Tibial nerve (tissue), 4 donors: ENCODE results near the gene SRGAP3.

ENCODE experiments used
- CTCF ChIP-seq, 5 experiments: fragments of 200-600 bp in 3 of 5; fragments of 450-650 bp in 2 of 5; sonication (generic) in 3 of 5; IDR thresholded peaks; one replicate each; pipeline ENCODE4 v1.5.1; 2016 to 2019; ENCODE audit warnings: antibody characterized with exemption in 5 of 5, mild to moderate bottlenecking in 3 of 5, moderate library complexity in 2 of 5
- EP300 ChIP-seq, 2 donors: sonication (generic); formaldehyde crosslinking; IDR thresholded peaks; one replicate each; pipeline ENCODE4 v1.6.1; 2017; ENCODE audit warnings: antibody characterized with exemption in 2 of 2, mild to moderate bottlenecking in 1 of 2
- POLR2A ChIP-seq, 2 donors: fragments of 450-650 bp; IDR thresholded peaks; one replicate each; pipeline ENCODE4 v1.6.1; 2017; ENCODE audit warnings: antibody characterized with exemption in 2 of 2, mild to moderate bottlenecking in 2 of 2, moderate library complexity in 2 of 2

- no peak for TF ChIP-seq POLR2A (IDR thresholded peaks at IDR 0.05)
- TF ChIP-seq CTCF (IDR thresholded peaks at IDR 0.05) = no peak
- TF ChIP-seq EP300 (IDR thresholded peaks at IDR 0.05) = no peak
Observed at GRCh38 chr3:9107738-9108137, 141.7 kb downstream of the SRGAP3 start.
